ENCODE data around the gene PLSCR2. TPM values are rescaled to one million over a fixed set of nuclear protein-coding genes. Genes with fewer than 3 reads are reported as not detected.

Gene PLSCR2
- total RNA-seq, 1 donor = 0.43 TPM

GRCh38 chr3:146468671-146469149, 651 bp downstream of the PLSCR2 start:
- peak; percentile 48 for DNase-seq (ENCODE audit: low read depth)

GRCh38 chr3:146468234-146468633, 1.1 kb downstream of the PLSCR2 start:
- DNase-seq (ENCODE audit: low read depth) = no peak
- H3K4me3 ChIP-seq (ENCODE audit: low read depth, low read length) = no peak overlapping the region
- TF ChIP-seq CTCF (IDR thresholded peaks at IDR 0.05; ENCODE audit: insufficient read depth, low read depth, low read length) = no peak

More at GRCh38 chr3:146468671-146469149, 651 bp downstream of the PLSCR2 start:
- H3K4me3 ChIP-seq (ENCODE audit: low read depth, low read length) = peak overlapping the region; percentile 56
- TF ChIP-seq CTCF (IDR thresholded peaks at IDR 0.05; ENCODE audit: insufficient read depth, low read depth, low read length) = no peak

- peak; percentile 47 for DNase-seq (ENCODE audit: low read depth)
- no peak for TF ChIP-seq CTCF (IDR thresholded peaks at IDR 0.05; ENCODE audit: insufficient read depth, low read depth, low read length)
- H3K4me3 ChIP-seq (ENCODE audit: low read depth, low read length) = no peak overlapping the region
Observed at GRCh38 chr3:146466604-146467003, 2.8 kb downstream of the PLSCR2 start.

GRCh38 chr3:146465693-146466465, 3.5 kb downstream of the PLSCR2 start:
- DNase-seq (ENCODE audit: low read depth) = peak; percentile 34
- H3K4me3 ChIP-seq (ENCODE audit: low read depth, low read length) = no peak overlapping the region
- TF ChIP-seq CTCF (IDR thresholded peaks at IDR 0.05; ENCODE audit: insufficient read depth, low read depth, low read length) = no peak

GRCh38 chr3:146464783-146465182, 4.6 kb downstream of the PLSCR2 start:
- TF ChIP-seq CTCF (IDR thresholded peaks at IDR 0.05; ENCODE audit: insufficient read depth, low read depth, low read length) = no peak
- no peak for DNase-seq (ENCODE audit: low read depth)
- no peak overlapping the region for H3K4me3 ChIP-seq (ENCODE audit: low read depth, low read length)

- no peak for DNase-seq (ENCODE audit: low read depth)
- no peak for TF ChIP-seq CTCF (IDR thresholded peaks at IDR 0.05; ENCODE audit: insufficient read depth, low read depth, low read length)
- H3K4me3 ChIP-seq (ENCODE audit: low read depth, low read length) = no peak overlapping the region
Observed at GRCh38 chr3:146464005-146464595, 5.3 kb downstream of the PLSCR2 start.
